Aorta (tissue), 5 donors: ENCODE results near the gene PHACTR1. TPM values are rescaled to one million over a fixed set of nuclear protein-coding genes. Genes with fewer than 3 reads are reported as not detected.

ENCODE experiments used
- ATAC-seq: fragments of 200-7000 bp; cut with Tn5 transposase; one replicate; pipeline ENCODE4 v1.9.1; 2022; ENCODE audit warnings: moderate library complexity; ENCODE audit not compliant: low FRiP score
- DNase-seq, 2 donors: peaks; one replicate each; pipeline ENCODE4 v3.0.0-alpha.2; 2020
- H3K27ac ChIP-seq, 2 donors: one replicate each; pipeline ENCODE4 v1.5.1; 2013; ENCODE audit warnings: low read length in 2 of 2, mild to moderate bottlenecking in 2 of 2, moderate library complexity in 2 of 2, control low read depth in 1 of 2, inconsistent platforms in 1 of 2, low read depth in 1 of 2
- H3K27me3 ChIP-seq, 2 donors: one replicate each; pipeline ENCODE4 v1.6.1; 2013; ENCODE audit warnings: control low read depth in 1 of 2, low read length in 1 of 2, mild to moderate bottlenecking in 1 of 2, moderate library complexity in 1 of 2; ENCODE audit not compliant: insufficient read depth in 2 of 2, control insufficient read depth in 1 of 2
- H3K36me3 ChIP-seq, 2 donors: one replicate each; pipeline ENCODE4 v1.6.1; 2013; ENCODE audit warnings: control low read depth in 1 of 2, low read length in 1 of 2, mild to moderate bottlenecking in 1 of 2; ENCODE audit not compliant: insufficient read depth in 2 of 2, control insufficient read depth in 1 of 2
- H3K4me1 ChIP-seq, 2 donors: one replicate each; pipeline ENCODE4 v1.6.1; 2013; ENCODE audit warnings: low read length in 2 of 2, control low read depth in 1 of 2, mild to moderate bottlenecking in 1 of 2, moderate library complexity in 1 of 2; ENCODE audit not compliant: insufficient read depth in 2 of 2, control insufficient read depth in 1 of 2
- H3K4me3 ChIP-seq, 2 donors: one replicate each; pipeline ENCODE4 v1.5.1; 2013; ENCODE audit warnings: low read length in 2 of 2, control low read depth in 1 of 2, mild to moderate bottlenecking in 1 of 2
- H3K9me3 ChIP-seq: one replicate; pipeline ENCODE4 v1.6.1; 2013; ENCODE audit warnings: mild to moderate bottlenecking, low read length; ENCODE audit not compliant: control insufficient read depth
- WGBS, 2 donors: extraction: QIAGEN DNeasy Blood & Tissue Kit; methylation state at CpG; one replicate each; pipeline ENCODE4 v1.1.7; 2013; 5-methylcytosine and 5-hydroxymethylcytosine counted together
- intact Hi-C, 2 donors: fragments of 100-400 bp; cut with DNase I; formaldehyde crosslinking; loops; one replicate each; pipeline versions ENCODE4 v1.14.2 to v1.15.0; 2022
- polyA plus RNA-seq, 2 donors: library from polyadenylated mRNA; stranded (reverse); fragments of 200-250 nt; gene quantifications; one replicate each; pipeline ENCODE4 v1.2.3, GENCODE V29; 2013
- total RNA-seq, 2 donors: library from RNA; stranded (reverse); fragmentation: NEBNext Ultra II Directional; extraction: Animal tissue kit (Norgen Biotek cat#: 25700); gene quantifications; one replicate each; pipeline ENCODE4 v1.2.1, GENCODE V29; 2021
- donor health status: healthy with polysubstance abuse.
- donor health status: Bipolar disorder and iron deficiency.
- donor health status: DM: no; HTN: no; CAD: no.
- donor health status: DM: no; HTN: no; CAD: no.
- donor health status: DM: yes; HTN: yes; CAD: no.

Gene PHACTR1
- total and polyA plus RNA-seq, 4 donors, result 3.2 to 89.4 (median 20.1) TPM

DNA sequence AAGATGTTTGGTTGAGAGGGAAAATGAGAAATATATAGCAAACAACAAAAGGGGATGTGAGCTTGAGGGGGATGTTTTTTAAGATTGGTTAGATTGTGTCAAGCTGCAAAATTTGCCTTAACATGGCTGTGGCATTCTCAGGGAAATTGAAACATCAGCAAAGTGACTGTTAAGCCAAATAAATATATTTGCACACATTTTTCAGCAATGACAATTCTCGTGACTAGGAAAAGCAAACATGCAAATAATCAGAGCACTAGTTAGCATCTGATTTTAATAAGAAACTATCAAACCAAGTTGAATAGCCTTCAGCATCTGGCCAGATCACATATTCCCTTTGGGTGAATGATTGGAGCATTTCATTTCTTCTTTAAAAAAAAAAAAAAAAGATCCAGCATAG, 349.0 kb downstream of the PHACTR1 start:
- H3K4me3 ChIP-seq, result no peak overlapping the region
- H3K27me3 ChIP-seq, result no peaks in the 10 kb centered on the region
- ATAC-seq (no peak), DNase-seq (no peak)
- H3K36me3 ChIP-seq, result peaks cover 0 to 3% of the 10 kb centered on the region in 2 donors
- no peaks in the 10 kb centered on the region for H3K9me3 ChIP-seq
- intact Hi-C loops, result no loop called here
- WGBS, 2 donors, result 0 to 8% methylated on average over 1 of the region's 1 CpG
- no peak overlapping the region for H3K27ac ChIP-seq
- peaks cover 10 to 18% of the 10 kb centered on the region in 2 donors for H3K4me1 ChIP-seq

- ATAC-seq (no peak), DNase-seq (no peak)
- Histone ChIP-seq H3K27me3 (no peaks in the 10 kb centered on the region), H3K4me3 (no peak overlapping the region), H3K4me1 (peaks cover 7 to 13% of the 10 kb centered on the region in 2 donors), H3K9me3 (no peaks in the 10 kb centered on the region), H3K27ac (no peak overlapping the region), H3K36me3 (peaks cover 0 to 3% of the 10 kb centered on the region in 2 donors)
- WGBS, 2 donors, result 81 to 85% methylated on average over 4 of the region's 4 CpGs
- intact Hi-C loops, result no loop called here
Measured at GRCh38 chr6:13066050-13066449, 349.5 kb downstream of the PHACTR1 start.

DNA sequence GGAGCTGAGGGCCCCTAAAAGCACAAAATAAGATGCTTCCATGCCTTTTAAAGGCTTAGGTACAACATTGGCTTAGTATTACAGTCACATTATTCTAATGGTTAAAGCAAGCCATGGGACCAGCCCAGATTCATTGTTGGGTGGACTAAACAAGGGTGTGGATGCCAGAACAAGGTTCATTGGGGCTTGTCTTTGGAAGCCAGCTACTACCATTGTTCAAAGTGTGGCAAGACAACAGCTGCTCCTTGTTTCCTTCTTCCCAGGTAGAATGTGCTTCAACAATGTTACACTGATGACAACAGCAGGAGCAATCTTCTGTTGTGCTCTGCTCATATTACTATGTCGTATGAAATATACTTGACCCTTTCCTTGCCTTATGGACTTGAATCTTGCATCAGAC, 350.3 kb downstream of the PHACTR1 start:
- WGBS, 2 donors, result 58 to 68% methylated on average over 1 of the region's 1 CpG
- Histone ChIP-seq H3K27me3 (no peaks in the 10 kb centered on the region), H3K9me3 (no peaks in the 10 kb centered on the region), H3K36me3 (peaks cover 0 to 3% of the 10 kb centered on the region in 2 donors), H3K4me3 (no peak overlapping the region), H3K4me1 (peaks cover 7 to 11% of the 10 kb centered on the region in 2 donors), H3K27ac (no peak overlapping the region)
- intact Hi-C loops, result no loop called here
- DNase-seq (no peak), ATAC-seq (no peak)

DNA sequence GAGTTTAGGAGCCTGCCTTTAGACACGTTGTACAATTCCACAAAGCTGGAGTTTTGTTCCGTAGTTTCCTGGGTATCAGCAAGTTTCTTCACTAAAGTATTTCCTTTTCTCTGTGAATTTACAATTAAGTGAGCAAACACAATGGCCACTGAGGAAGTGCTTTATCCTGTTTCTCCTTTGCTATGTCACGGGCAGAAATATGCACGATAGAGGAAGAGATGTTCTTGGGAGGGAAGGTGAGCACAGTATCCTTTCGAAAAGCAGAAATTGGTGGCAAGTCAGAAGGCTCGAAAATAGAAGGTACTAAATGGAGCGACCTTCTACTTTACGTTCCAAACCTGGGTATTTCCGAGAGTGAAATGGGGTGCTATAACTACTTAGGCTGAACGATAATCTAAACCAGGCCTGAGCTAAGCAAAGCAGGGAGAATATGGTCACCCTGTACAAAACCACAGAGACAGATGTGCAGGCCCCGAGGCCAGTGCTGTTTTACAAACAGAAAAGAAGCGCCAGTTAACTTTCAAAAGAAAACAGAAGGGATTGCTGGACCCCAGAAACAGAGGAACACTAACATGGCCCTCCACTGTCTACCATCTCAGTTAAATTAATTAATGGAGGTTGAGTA, 352.1 kb downstream of the PHACTR1 start:
- intact Hi-C loops, result no loop called here
- no peak overlapping the region for H3K27ac ChIP-seq

DNA sequence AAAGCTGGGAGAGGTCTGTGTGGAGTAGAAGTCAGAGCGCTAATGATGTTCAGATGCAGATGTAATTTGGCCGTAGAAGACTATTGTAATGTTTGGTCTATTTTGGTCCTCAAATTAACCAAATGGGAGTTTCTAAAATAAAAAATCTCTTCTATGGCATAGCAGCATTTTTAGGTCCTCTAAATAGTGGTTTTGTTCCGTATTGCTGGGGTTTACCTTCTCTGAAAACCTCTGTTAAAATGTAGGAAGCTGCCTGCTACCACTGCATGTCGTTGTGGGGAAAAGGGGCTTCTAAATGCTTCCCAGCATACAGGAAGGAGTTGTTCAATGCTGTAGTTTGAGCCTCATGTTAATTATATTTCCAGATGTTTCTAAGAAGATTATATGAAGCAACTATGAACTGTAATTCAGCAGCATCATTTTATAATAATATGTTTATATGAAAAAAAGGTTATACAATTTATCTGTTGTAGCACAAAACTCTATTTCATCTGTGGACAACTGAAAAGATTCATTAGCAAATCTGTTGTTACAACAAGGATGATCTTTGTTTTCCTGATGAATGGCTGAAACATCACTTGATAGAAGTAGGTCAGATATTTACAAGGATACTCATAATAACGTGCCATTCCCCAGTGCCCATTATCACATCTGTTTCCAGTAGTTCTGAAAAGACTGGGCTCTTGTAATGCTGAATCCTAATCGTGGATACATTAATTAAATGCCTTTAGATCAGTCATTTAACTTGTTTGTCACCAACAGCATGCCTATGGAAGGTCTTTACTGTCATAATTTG, 355.2 kb downstream of the PHACTR1 start:
- H3K9me3 ChIP-seq, result no peaks in the 10 kb centered on the region
- peak overlapping the region in 1 of 2 donors; percentile 67 for H3K27ac ChIP-seq
- ATAC-seq (no peak), DNase-seq (no peak)
- peaks cover 0 to 3% of the 10 kb centered on the region in 2 donors for H3K36me3 ChIP-seq
- H3K4me1 ChIP-seq, result peaks cover 7 to 11% of the 10 kb centered on the region in 2 donors
- 56 to 60% methylated on average over 6 of the region's 6 CpGs for WGBS, 2 donors
- intact Hi-C loops, result loop anchor here (10.0 kb wide), 2 partner anchors 47 to 107 kb away; no protein-coding TSS in a partner anchor
- H3K4me3 ChIP-seq, result no peak overlapping the region
- H3K27me3 ChIP-seq, result no peaks in the 10 kb centered on the region

More for the DNA sequence above, 352.1 kb downstream of the PHACTR1 start:
- DNase-seq (no peak), ATAC-seq (no peak)
- Histone ChIP-seq H3K27me3 (no peaks in the 10 kb centered on the region), H3K9me3 (no peaks in the 10 kb centered on the region), H3K36me3 (peaks cover 0 to 3% of the 10 kb centered on the region in 2 donors), H3K4me3 (no peak overlapping the region), H3K4me1 (peaks cover 7 to 9% of the 10 kb centered on the region in 2 donors)
- 82 to 84% methylated on average over 12 of the region's 12 CpGs for WGBS, 2 donors

GRCh38 chr6:13072686-13073347, 356.2 kb downstream of the PHACTR1 start:
- H3K4me1 ChIP-seq, result peaks cover 3 to 11% of the 10 kb centered on the region in 2 donors
- H3K27ac ChIP-seq, result peak overlapping the region; percentile 22 to 33
- DNase-seq, result no peak
- ATAC-seq, result no peak
- H3K27me3 ChIP-seq, result no peaks in the 10 kb centered on the region
- no peaks in the 10 kb centered on the region for H3K9me3 ChIP-seq
- H3K36me3 ChIP-seq, result peaks cover 0 to 3% of the 10 kb centered on the region in 2 donors
- H3K4me3 ChIP-seq, result no peak overlapping the region
- 31 to 37% methylated on average over 5 of the region's 5 CpGs for WGBS, 2 donors
- intact Hi-C loops, result loop anchor here (10.0 kb wide), 2 partner anchors 48 to 108 kb away; no protein-coding TSS in a partner anchor

GRCh38 chr6:13074415-13075140, 358.0 kb downstream of the PHACTR1 start:
- 91 to 93% methylated on average over 3 of the region's 3 CpGs for WGBS, 2 donors
- Histone ChIP-seq H3K27me3 (no peaks in the 10 kb centered on the region), H3K36me3 (peaks cover 0 to 3% of the 10 kb centered on the region in 2 donors), H3K27ac (no peak overlapping the region), H3K9me3 (no peaks in the 10 kb centered on the region), H3K4me3 (no peak overlapping the region), H3K4me1 (peaks cover 7 to 23% of the 10 kb centered on the region in 2 donors)
- intact Hi-C loops, result loop anchor here (10.0 kb wide), 2 partner anchors 50 to 110 kb away; no protein-coding TSS in a partner anchor
- DNase-seq (no peak), ATAC-seq (no peak)
